Measurements from ENCODE around the gene AGAP1.

- no peak for TF ChIP-seq CTCF (IDR thresholded peaks at IDR 0.05)
- no peak for TF ChIP-seq POLR2A (IDR thresholded peaks at IDR 0.05)
These were observed 64.1 kb downstream of the AGAP1 start for GRCh38 chr2:235557903-235558302.

Data from heart left ventricle (tissue), 13 donors.